T follicular helper cell (primary cell): ENCODE data around the gene PRR20E.
"Not testable (repeated sequence)": the region's sequence is repeated elsewhere in the genome, so short reads cannot be mapped to it uniquely, and the experiment has no call there.

Source experiments
- DNase-seq: peaks from one replicate; pipeline ENCODE4 v3.0.0-alpha.2; 2020; ENCODE audit warnings: low read depth
- total RNA-seq, 2 experiments: gene quantifications; one replicate each; lab custom pipeline; 2026; lab: John Stamatoyannopoulos, UW

The PRR20E gene
- total RNA-seq = 0 reads per million in 2 experiments

- not testable (repeated sequence) for DNase-seq
Observed at GRCh38 chr13:57166897-57167296, at the start of gene PRR20E. Gene PRR20E, plus strand, starts transcription at chr13:57167197. Its CDS starts 387 bp downstream, at chr13:57167584.

- no peak for DNase-seq
Observed at GRCh38 chr13:57123681-57124080, 43.3 kb upstream of the PRR20E start.

DNA sequence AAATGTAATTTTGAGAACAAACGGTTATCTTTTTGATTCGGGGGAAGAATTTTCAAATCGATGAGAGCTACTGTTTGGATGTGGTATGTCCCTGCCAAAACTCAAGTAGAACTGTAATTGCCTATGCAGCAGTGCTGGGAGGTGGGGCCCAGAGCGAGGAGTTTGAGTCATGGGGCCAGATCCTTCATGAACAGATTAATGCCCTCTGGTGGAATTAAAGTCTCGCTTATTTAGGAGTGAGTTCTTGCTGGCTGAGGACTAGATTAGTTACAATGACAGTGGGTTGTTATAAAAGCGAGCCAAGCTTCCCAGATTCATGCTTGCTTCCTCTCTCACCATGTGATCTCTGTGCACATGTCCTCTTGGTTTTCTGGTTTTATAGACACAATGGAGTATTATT is 38.1 kb upstream of the PRR20E start:
- DNase-seq = no peak

- DNase-seq = no peak
Observed at GRCh38 chr13:57136093-57136492, 30.9 kb upstream of the PRR20E start.

- DNase-seq = no peak
Observed at GRCh38 chr13:57137585-57137984, 29.4 kb upstream of the PRR20E start.

GRCh38 chr13:57138988-57139387 is 28.0 kb upstream of the PRR20E start:
- DNase-seq = no peak

- not testable (repeated sequence) for DNase-seq
Observed at GRCh38 chr13:57139781-57140180, 27.2 kb upstream of the PRR20E start.

- not testable (repeated sequence) for DNase-seq
Observed at GRCh38 chr13:57140235-57140968, 26.6 kb upstream of the PRR20E start, which contains the start of gene PRR20A. Gene PRR20A, plus strand, starts transcription at chr13:57140918. Its CDS starts 387 bp downstream, at chr13:57141305.

DNA sequence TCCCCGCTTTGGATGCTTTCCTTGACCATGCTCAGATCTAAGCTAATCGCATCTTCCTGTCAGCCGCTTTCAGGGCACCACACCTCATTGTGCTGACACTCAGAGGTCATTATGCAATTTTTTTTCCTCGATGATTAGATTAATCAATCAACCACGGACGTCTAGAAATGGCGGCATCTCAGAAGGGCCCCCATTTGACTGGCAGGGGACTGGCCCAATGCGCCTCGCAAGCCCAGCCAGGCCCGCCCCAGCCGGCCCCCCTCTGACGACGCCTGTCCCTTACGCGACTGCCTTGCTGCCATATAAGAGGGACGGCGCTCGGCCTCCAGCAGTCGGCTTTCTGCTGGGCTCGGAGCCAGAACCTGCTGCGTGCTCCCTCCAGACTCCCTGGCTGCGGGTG is 19.8 kb upstream of the PRR20E start, which contains the start of gene PRR20B:
Gene PRR20B (plus strand): TSS at position 301 of the 400 bp plus-strand sequence. CDS start 387 bp downstream, outside the sequence.
- not testable (repeated sequence) for DNase-seq

- not testable (repeated sequence) for DNase-seq
Observed at GRCh38 chr13:57148106-57148505, 18.9 kb upstream of the PRR20E start.

DNA sequence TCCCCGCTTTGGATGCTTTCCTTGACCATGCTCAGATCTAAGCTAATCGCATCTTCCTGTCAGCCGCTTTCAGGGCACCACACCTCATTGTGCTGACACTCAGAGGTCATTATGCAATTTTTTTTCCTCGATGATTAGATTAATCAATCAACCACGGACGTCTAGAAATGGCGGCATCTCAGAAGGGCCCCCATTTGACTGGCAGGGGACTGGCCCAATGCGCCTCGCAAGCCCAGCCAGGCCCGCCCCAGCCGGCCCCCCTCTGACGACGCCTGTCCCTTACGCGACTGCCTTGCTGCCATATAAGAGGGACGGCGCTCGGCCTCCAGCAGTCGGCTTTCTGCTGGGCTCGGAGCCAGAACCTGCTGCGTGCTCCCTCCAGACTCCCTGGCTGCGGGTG is 13.2 kb upstream of the PRR20E start, which contains the start of gene PRR20C:
Gene PRR20C (plus strand): TSS at position 301 of the 400 bp plus-strand sequence. CDS start 387 bp downstream, outside the sequence.
- not testable (repeated sequence) for DNase-seq

DNA sequence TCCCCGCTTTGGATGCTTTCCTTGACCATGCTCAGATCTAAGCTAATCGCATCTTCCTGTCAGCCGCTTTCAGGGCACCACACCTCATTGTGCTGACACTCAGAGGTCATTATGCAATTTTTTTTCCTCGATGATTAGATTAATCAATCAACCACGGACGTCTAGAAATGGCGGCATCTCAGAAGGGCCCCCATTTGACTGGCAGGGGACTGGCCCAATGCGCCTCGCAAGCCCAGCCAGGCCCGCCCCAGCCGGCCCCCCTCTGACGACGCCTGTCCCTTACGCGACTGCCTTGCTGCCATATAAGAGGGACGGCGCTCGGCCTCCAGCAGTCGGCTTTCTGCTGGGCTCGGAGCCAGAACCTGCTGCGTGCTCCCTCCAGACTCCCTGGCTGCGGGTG is 6.7 kb upstream of the PRR20E start, which contains the start of gene PRR20D:
Gene PRR20D (plus strand): TSS at position 301 of the 400 bp plus-strand sequence. CDS start 387 bp downstream, outside the sequence.
- not testable (repeated sequence) for DNase-seq

DNA sequence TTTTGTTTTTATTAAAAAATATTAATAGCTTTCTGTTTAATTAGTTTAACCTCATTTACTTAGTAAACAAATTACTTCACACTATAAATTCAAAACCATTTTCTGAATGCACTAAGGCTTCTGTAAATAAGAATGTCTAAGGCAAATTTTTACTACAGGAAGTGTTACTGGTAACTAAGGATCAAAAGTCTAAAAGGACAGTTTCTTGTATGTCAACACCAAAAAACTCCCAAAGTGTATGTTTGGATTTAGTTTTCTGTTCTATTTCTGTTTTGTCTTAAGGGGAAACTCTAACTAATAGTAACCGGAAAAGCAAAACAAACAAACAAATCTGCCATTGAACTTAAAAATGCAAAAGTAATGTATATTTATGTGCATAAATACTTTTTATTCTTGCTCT is 24.7 kb downstream of the PRR20E start:
- no peak for DNase-seq

DNA sequence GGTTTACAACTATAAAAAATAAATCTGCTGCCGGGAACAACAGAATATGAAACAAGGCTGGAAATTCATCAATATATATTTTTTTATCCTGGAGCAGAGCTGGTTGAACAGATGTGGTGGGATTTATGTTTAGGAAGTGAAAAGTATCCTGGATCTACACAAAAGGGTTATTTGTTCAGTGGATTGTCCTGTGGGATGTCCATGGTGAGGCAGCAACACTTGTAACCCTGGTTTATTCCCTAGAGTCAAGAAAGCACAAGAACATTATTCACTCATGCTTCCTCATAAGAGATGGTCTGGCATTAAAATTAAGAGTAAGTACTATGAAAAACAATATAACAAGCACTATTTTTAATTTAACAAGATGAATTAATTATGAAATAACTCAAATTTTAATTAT is 46.0 kb downstream of the PRR20E start:
- DNase-seq = no peak
